Muscle layer of duodenum (tissue), 2 donors: ENCODE measurements around the gene RNASEH1.

Source experiments
- H3K27ac ChIP-seq: one replicate; pipeline ENCODE4 v1.7.0; 2013; ENCODE audit warnings: mild to moderate bottlenecking, low read length
- H3K27me3 ChIP-seq: one replicate; pipeline ENCODE4 v1.7.0; 2013; ENCODE audit warnings: low read depth, mild to moderate bottlenecking, control low read depth, low read length
- H3K36me3 ChIP-seq, 2 donors: one replicate each; pipeline ENCODE4 v1.7.0; 2013; ENCODE audit warnings: low read length in 2 of 2, control low read depth in 1 of 2, mild to moderate bottlenecking in 1 of 2; ENCODE audit not compliant: insufficient read depth in 2 of 2, control insufficient read depth in 1 of 2
- H3K4me1 ChIP-seq, 2 donors: one replicate each; pipeline ENCODE4 v1.7.0; 2013; ENCODE audit warnings: low read length in 2 of 2, mild to moderate bottlenecking in 2 of 2, control low read depth in 1 of 2, moderate library complexity in 1 of 2; ENCODE audit not compliant: insufficient read depth in 2 of 2, control insufficient read depth in 1 of 2
- H3K4me3 ChIP-seq, 2 donors: one replicate each; pipeline ENCODE4 v1.7.0; 2013; ENCODE audit warnings: low read length in 2 of 2, low read depth in 1 of 2, mild to moderate bottlenecking in 1 of 2
- H3K9me3 ChIP-seq, 2 donors: one replicate each; pipeline ENCODE4 v1.7.0; 2013; ENCODE audit warnings: low read length in 2 of 2, control low read depth in 1 of 2, mild to moderate bottlenecking in 1 of 2; ENCODE audit not compliant: control insufficient read depth in 1 of 2
- donor health status: healthy.

Gene RNASEH1

DNA sequence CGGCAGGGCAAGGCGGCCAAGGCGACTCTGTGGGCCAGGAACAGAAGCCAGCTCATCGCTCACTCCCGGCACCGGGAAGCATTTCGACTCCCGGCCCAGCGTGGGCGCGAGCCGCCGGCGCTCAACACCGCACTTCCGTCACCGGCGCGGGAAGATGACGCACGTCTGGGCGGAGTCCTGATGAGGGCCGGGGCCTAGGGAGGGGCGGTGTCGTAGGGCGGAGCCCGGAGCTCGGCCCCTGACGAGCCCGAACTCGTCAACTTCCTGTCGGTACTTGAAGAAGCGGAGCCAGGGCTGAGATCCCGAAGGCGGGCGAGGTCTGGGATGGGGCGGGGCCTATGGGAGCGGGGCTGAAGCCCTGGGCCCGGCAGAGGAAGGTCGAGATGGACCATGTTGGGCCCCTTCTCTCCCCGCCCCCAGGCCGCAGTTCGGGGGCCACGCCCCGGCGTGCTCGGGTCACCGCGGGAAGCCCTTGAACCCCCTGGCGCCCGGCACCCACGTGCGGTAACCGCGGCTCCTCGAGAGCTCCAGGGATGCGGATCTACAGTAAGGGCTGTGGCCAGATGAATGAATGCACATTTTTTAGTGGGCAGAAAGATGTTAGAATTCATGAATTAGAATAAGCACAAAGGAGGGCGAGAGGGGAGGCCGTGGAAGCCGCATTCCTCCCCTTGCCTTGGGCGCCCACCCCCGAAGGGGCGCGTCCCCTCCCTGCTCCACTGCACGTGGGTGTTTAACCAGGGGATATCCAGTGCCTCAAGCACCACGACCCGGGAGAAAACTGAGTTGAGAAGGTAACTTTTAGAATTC lies at the start of gene RNASEH1:
Gene RNASEH1 (minus strand): TSS at position 129 of the 810 bp plus-strand sequence. CDS start 73 bp downstream, at position 56.
- Histone ChIP-seq H3K27me3 (no peaks in the 10 kb centered on the region), H3K36me3 (peaks cover 17 to 25% of the 10 kb centered on the region in 2 donors), H3K4me3 (peak within 1 kb of the TSS; percentile 86 to 93), H3K4me1 (peaks cover 0 to 21% of the 10 kb centered on the region in 2 donors), H3K9me3 (no peaks in the 10 kb centered on the region), H3K27ac (peak within 1 kb of the TSS; percentile 82)

GRCh38 chr2:3606370-3607201 lies 48.5 kb upstream of the RNASEH1 start:
- Histone ChIP-seq H3K36me3 (no peaks in the 10 kb centered on the region), H3K27me3 (no peaks in the 10 kb centered on the region), H3K4me3 (no peak overlapping the region), H3K4me1 (peaks cover 0 to 8% of the 10 kb centered on the region in 2 donors), H3K27ac (no peak overlapping the region), H3K9me3 (no peaks in the 10 kb centered on the region)

DNA sequence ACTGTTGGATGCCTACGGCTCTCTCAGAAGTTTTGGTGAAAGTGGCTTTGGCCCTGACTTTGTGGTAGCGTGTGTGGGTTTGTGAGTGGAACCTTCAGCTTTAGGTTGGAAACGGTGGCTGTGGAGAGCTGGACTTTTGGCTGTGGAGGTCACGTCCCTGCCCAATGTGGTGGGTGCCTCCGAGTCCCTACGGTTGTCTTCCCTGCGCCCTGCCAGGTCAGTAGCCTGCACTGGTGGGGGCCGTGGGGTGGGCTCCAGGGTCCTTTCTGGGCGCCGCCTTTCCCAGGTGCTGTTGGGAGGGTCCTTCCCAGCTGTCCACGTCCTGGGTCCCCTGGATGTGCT lies 47.9 kb upstream of the RNASEH1 start:
- H3K27me3 ChIP-seq, result no peaks in the 10 kb centered on the region
- no peaks in the 10 kb centered on the region for H3K9me3 ChIP-seq
- peaks cover 0 to 8% of the 10 kb centered on the region in 2 donors for H3K4me1 ChIP-seq
- no peak overlapping the region for H3K4me3 ChIP-seq
- no peaks in the 10 kb centered on the region for H3K36me3 ChIP-seq
- H3K27ac ChIP-seq, result no peak overlapping the region

GRCh38 chr2:3604991-3605961 lies 47.1 kb upstream of the RNASEH1 start:
- Histone ChIP-seq H3K4me3 (no peak overlapping the region), H3K36me3 (no peaks in the 10 kb centered on the region), H3K9me3 (no peaks in the 10 kb centered on the region), H3K4me1 (peaks cover 0 to 8% of the 10 kb centered on the region in 2 donors), H3K27ac (no peak overlapping the region), H3K27me3 (no peaks in the 10 kb centered on the region)

DNA sequence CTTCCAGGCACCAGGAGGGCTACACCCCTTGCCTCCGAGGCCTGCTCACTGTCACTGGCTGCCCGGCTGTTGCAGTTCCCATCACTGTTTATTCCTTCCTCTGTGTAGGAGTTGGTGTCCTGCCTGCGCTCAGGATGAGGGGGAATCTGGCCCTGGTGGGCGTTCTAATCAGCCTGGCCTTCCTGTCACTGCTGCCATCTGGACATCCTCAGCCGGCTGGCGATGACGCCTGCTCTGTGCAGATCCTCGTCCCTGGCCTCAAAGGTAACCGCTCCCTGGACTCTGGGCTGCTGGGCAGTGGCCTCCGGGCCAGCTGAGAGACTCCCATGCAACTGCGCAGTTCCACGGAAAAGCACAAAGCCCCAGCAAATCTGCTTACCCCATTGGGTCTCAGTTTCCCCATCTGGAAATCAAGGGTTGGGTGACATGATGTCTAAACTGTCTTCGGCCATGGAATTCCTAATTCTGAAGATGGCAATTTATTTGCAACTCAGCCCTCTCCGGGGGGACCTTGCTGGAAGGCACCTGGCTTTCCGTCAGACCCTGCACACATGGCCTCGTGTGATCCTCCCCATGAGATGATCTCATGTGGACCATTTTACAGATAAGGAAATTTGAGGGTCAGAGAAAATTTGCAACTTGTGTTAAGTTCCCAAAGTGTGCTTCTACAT lies 46.2 kb upstream of the RNASEH1 start:
- no peak overlapping the region for H3K4me3 ChIP-seq
- peaks cover 0 to 8% of the 10 kb centered on the region in 2 donors for H3K4me1 ChIP-seq
- no peaks in the 10 kb centered on the region for H3K36me3 ChIP-seq
- H3K27me3 ChIP-seq, result no peaks in the 10 kb centered on the region
- no peak overlapping the region for H3K27ac ChIP-seq
- no peaks in the 10 kb centered on the region for H3K9me3 ChIP-seq

- Histone ChIP-seq H3K9me3 (no peaks in the 10 kb centered on the region), H3K27me3 (no peaks in the 10 kb centered on the region), H3K36me3 (no peaks in the 10 kb centered on the region), H3K4me1 (peaks cover 0 to 8% of the 10 kb centered on the region in 2 donors), H3K27ac (no peak overlapping the region), H3K4me3 (no peak overlapping the region)
Measured at GRCh38 chr2:3603536-3604206, 45.5 kb upstream of the RNASEH1 start.

GRCh38 chr2:3602553-3603339 lies 44.6 kb upstream of the RNASEH1 start:
- Histone ChIP-seq H3K4me1 (peaks cover 0 to 8% of the 10 kb centered on the region in 2 donors), H3K9me3 (no peaks in the 10 kb centered on the region), H3K27me3 (no peaks in the 10 kb centered on the region), H3K4me3 (no peak overlapping the region), H3K36me3 (no peaks in the 10 kb centered on the region), H3K27ac (no peak overlapping the region)

GRCh38 chr2:3601561-3602271 lies 43.6 kb upstream of the RNASEH1 start:
- H3K27me3 ChIP-seq, result no peaks in the 10 kb centered on the region
- no peaks in the 10 kb centered on the region for H3K9me3 ChIP-seq
- peaks cover 0 to 8% of the 10 kb centered on the region in 2 donors for H3K4me1 ChIP-seq
- no peak overlapping the region for H3K4me3 ChIP-seq
- no peaks in the 10 kb centered on the region for H3K36me3 ChIP-seq
- H3K27ac ChIP-seq, result no peak overlapping the region

DNA sequence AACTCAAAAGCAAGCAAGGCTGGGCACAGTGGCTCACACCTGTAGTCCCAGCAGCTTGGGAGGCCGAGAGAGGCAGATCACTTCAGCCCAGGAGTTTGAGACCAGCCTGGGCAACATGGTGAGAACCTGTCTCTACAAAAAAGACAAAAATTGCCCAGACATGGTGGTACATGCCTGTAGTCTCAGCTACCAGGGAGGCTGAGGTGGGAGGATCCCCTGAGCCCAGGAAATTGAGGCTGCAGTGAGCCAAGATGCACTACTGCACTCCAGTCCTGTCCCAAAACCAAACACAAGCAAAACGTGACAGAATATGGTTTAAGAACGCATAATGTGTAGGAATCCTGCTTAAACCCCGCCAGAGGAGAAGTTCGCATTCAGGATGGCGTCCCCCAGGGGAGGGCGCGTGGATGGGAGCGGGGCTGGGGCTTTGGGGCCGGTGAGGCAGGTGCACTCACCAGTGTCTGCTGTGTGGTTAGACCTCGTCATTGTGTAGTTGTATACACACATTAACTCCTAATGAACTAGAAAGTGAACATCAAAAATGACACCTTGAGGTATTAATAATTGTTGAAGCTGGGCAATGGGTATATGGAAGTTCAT lies 42.2 kb upstream of the RNASEH1 start:
- H3K27me3 ChIP-seq, result no peaks in the 10 kb centered on the region
- no peak overlapping the region for H3K4me3 ChIP-seq
- no peak overlapping the region for H3K27ac ChIP-seq
- no peaks in the 10 kb centered on the region for H3K9me3 ChIP-seq
- no peaks in the 10 kb centered on the region for H3K36me3 ChIP-seq
- H3K4me1 ChIP-seq, result peaks cover 0 to 4% of the 10 kb centered on the region in 2 donors
